ENCODE data around the gene RBM26. TPM values are rescaled to one million over a fixed set of nuclear protein-coding genes. Genes with fewer than 3 reads are reported as not detected.

The RBM26 gene
- total and polyA plus RNA-seq, 3 donors from 2014 or later: 37.6 to 67.5 (median 66.1) TPM

DNA sequence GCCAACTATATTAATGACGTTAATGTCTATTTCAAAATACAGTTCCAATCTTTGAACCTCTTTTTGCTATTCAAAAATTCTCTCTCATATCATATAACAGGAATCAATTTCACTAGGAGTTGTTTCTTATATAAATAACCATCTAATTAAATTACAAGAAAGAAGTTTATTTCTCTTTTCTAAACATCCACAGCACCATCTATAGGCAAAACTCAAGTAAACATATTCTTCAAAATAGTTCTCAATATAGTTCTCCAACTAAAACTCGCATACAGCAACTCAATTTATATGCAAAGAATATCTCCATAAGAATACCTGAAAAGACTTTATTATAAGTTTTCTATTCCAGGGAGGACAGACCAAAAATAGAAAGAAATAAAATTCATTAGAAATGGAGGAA is 65.6 kb downstream of the RBM26 start:
- 92 to 93% methylated on average over 2 of the region's 2 CpGs for WGBS, 2 donors
- Histone ChIP-seq H3K36me3 (ENCODE audit: low read depth, missing control alignments) (no peaks in the 10 kb centered on the region), H3K27ac (no peak overlapping the region), H3K4me1 (no peaks in the 10 kb centered on the region), H3K27me3 (no peaks in the 10 kb centered on the region), H3K9me3 (no peaks in the 10 kb centered on the region), H3K4me3 (no peak overlapping the region)
- TF ChIP-seq POLR2A (IDR thresholded peaks at IDR 0.05): no peak
- intact Hi-C loops (cut with DNase I; ENCODE audit: low total_unique reads): no loop called here
- DNase-seq: no peak

DNA sequence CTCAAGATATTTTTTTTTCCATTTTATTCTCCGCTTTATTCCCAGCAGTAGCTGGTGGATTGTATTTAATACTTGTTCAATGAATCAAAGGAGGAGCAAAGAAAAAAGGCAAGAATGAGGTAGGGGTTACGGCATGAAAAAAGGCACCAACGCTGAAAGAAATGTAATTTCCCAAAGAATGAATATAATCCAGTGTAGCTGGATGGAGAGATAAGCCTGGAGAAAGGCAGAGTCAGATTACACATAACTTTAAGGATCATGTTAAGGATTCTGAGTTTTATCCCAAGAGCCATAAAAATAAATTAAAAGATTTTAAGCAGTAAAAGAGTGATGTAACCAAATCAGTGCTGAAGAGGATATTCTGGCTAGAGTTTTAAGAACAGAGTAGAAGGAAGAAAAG is 67.7 kb downstream of the RBM26 start:
- intact Hi-C loops (cut with DNase I; ENCODE audit: low total_unique reads): no loop called here

DNA sequence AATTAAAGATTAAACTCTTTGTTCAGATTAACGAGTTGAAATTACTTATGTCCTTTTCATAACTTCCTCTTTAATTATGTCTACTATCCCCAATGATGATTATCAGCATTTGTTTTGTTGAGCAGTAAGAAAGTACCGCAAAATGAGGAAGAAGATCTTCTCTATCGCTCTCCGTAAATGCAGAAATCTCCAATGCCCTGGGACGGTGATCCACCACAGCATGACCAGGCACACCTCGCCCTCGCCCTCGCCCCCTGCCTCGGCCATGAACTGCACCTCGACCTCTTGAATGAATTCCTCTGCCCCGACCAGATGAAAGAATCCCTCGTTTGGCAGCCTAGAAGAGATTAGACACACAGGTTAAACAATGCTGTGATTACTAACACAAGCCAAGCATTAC is 69.1 kb downstream of the RBM26 start:
- no peak for TF ChIP-seq POLR2A (IDR thresholded peaks at IDR 0.05)
- TF ChIP-seq, protein P1, sequence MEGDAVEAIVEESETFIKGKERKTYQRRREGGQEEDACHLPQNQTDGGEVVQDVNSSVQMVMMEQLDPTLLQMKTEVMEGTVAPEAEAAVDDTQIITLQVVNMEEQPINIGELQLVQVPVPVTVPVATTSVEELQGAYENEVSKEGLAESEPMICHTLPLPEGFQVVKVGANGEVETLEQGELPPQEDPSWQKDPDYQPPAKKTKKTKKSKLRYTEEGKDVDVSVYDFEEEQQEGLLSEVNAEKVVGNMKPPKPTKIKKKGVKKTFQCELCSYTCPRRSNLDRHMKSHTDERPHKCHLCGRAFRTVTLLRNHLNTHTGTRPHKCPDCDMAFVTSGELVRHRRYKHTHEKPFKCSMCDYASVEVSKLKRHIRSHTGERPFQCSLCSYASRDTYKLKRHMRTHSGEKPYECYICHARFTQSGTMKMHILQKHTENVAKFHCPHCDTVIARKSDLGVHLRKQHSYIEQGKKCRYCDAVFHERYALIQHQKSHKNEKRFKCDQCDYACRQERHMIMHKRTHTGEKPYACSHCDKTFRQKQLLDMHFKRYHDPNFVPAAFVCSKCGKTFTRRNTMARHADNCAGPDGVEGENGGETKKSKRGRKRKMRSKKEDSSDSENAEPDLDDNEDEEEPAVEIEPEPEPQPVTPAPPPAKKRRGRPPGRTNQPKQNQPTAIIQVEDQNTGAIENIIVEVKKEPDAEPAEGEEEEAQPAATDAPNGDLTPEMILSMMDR (IDR thresholded peaks at IDR 0.05): no peak
- H3K36me3 ChIP-seq (ENCODE audit: low read depth, missing control alignments): no peaks in the 10 kb centered on the region
- no peak overlapping the region for H3K27ac ChIP-seq
- no peaks in the 10 kb centered on the region for H3K27me3 ChIP-seq
- H3K4me3 ChIP-seq: no peak overlapping the region
- intact Hi-C loops (cut with DNase I; ENCODE audit: low total_unique reads): no loop called here
- H3K9me3 ChIP-seq: no peaks in the 10 kb centered on the region
- no peak for DNase-seq
- no peaks in the 10 kb centered on the region for H3K4me1 ChIP-seq
- WGBS, 2 donors: 88 to 90% methylated on average over 12 of the region's 12 CpGs

More for the DNA sequence above, 67.7 kb downstream of the RBM26 start:
- no peak overlapping the region for H3K4me3 ChIP-seq
- no peaks in the 10 kb centered on the region for H3K4me1 ChIP-seq
- no peaks in the 10 kb centered on the region for H3K9me3 ChIP-seq
- TF ChIP-seq POLR2A (IDR thresholded peaks at IDR 0.05): no peak
- TF ChIP-seq, protein P1 (IDR thresholded peaks at IDR 0.05): no peak
- no peaks in the 10 kb centered on the region for H3K36me3 ChIP-seq (ENCODE audit: low read depth, missing control alignments)
- DNase-seq: no peak
- no peaks in the 10 kb centered on the region for H3K27me3 ChIP-seq
- H3K27ac ChIP-seq: no peak overlapping the region
- 97 to 98% methylated on average over 3 of the region's 3 CpGs for WGBS, 2 donors

DNA sequence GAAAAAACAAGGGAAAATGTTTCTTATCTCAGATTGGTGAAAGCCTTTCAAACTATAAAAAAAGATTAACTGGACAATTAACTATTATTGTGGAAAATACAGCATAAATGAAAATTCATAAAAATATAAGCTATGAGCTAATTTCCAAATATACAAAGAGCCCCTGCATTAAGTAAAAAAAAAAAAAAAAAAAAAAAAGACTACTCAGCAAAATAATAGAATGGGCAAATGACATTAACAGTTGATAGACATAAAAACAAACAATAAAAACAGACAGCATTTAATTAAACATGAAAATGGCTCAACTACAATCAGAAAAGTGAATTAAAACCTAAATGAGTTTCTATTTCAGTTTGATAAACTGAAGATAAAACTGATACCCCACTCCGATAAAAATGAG is 77.5 kb downstream of the RBM26 start:
- 91 to 94% methylated on average over 1 of the region's 1 CpG for WGBS, 2 donors
- TF ChIP-seq, protein P1 (IDR thresholded peaks at IDR 0.05): no peak
- no peak for TF ChIP-seq POLR2A (IDR thresholded peaks at IDR 0.05)

DNA sequence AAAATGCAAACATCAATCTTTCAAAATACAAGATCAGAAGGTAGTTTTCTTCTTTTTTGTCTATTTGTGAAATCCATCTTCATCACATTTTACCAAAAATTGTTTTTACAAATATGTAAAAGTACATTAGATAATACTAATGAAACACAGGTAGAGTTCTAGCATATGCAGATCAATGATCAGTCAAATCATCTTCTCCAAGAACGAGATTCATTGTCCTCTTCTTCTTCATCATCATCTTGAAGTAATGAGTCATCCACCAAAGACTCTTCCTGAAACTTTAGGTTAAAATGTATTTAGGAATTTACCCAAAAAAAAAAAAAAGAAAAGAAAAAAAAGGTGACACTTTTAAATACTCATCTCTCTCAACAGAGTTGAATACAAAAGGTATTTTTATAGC is 85.6 kb downstream of the RBM26 start:
- Histone ChIP-seq H3K36me3 (ENCODE audit: low read depth, missing control alignments) (no peaks in the 10 kb centered on the region), H3K4me3 (no peak overlapping the region), H3K27me3 (no peaks in the 10 kb centered on the region), H3K4me1 (no peaks in the 10 kb centered on the region), H3K27ac (no peak overlapping the region), H3K9me3 (no peaks in the 10 kb centered on the region)
- no peak for DNase-seq
- TF ChIP-seq, protein P1 (IDR thresholded peaks at IDR 0.05): no peak
- TF ChIP-seq POLR2A (IDR thresholded peaks at IDR 0.05): no peak
- intact Hi-C loops (cut with DNase I; ENCODE audit: low total_unique reads): no loop called here
- WGBS, 2 donors: 93 to 100% methylated on average over 1 of the region's 1 CpG

More for the DNA sequence above, 77.5 kb downstream of the RBM26 start:
- DNase-seq: no peak
- Histone ChIP-seq H3K36me3 (ENCODE audit: low read depth, missing control alignments) (no peaks in the 10 kb centered on the region), H3K4me3 (no peak overlapping the region), H3K27me3 (no peaks in the 10 kb centered on the region), H3K9me3 (no peaks in the 10 kb centered on the region), H3K27ac (no peak overlapping the region), H3K4me1 (no peaks in the 10 kb centered on the region)
- intact Hi-C loops (cut with DNase I; ENCODE audit: low total_unique reads): no loop called here

Measured in testis (tissue), 3 donors.